GM12872 (cell line): Measurements from ENCODE around the gene ATPAF2.

Source experiments
- CTCF ChIP-seq: IDR thresholded peaks from 3 replicates; pipeline ENCODE4 v1.5.1; 2011; ENCODE audit warnings: low read depth, mild to moderate bottlenecking, low read length, moderate library complexity; ENCODE audit not compliant: insufficient read depth

ATPAF2 gene

GRCh38 chr17:18008496-18009268 lies 30.3 kb downstream of the ATPAF2 start:
- TF ChIP-seq CTCF, result no peak

DNA sequence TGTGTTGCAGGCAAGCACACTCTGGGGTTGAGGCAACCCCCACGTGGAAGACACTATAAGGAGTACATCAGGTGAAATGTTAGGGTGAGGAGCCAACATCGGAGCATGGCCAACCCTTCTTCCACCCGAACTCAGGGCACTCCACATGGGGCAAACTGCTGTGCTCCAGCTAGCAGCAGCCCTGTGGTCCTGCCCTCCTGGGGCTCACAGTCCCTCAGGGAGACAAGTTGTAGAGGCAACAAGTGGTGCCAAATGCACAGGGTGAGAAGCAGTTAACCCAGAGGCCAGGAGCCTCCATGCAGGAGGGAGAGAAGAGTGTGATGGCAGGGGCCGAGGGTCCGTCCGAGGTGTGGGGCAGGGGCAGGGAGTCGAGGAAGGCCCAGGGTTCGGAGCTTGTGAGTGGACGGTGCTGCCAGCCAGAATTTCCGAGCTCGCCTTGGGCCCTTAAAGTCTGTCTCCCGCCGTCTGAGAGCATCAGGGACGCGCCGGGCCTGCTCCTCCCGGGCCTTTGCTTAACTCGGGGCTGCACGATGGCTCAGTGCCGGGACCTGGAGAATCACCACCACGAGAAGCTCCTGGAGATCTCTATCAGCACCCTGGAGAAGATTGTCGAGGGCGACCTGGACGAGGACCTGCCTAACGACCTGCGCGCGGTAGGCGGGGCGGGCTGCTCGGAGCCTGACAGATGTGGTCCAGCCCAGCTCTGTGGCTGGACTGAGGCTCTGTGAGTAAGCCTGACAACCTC lies 32.3 kb downstream of the ATPAF2 start:
- no peak for TF ChIP-seq CTCF

GRCh38 chr17:18005496-18005895 lies 33.5 kb downstream of the ATPAF2 start:
- TF ChIP-seq CTCF, result no peak

- TF ChIP-seq CTCF, result peak; percentile 43; the same call in 2 of the 3 replicates
Observed at GRCh38 chr17:18004884-18005305, 34.1 kb downstream of the ATPAF2 start.

- TF ChIP-seq CTCF, result no peak
Observed at GRCh38 chr17:18004345-18004744, 34.6 kb downstream of the ATPAF2 start.

DNA sequence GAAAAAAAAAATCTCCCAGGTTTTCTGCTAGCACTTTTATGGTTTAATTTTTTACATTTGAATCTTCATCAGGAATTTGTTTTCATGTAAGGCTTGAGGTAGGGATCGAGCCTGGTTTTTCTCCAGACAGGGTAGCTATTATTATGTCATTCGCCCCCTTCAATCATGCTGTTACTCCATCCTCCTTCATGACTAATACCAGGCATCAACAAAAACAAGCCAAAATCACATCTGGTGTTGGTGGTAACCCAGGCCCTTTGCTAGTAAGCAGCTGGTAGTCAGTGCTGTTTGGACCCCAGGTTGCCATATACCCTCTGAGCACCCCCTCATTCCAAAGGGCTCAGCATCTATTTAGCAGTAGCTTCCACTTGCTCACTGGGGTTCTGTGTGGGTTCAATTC lies 36.8 kb downstream of the ATPAF2 start:
- TF ChIP-seq CTCF, result no peak

DNA sequence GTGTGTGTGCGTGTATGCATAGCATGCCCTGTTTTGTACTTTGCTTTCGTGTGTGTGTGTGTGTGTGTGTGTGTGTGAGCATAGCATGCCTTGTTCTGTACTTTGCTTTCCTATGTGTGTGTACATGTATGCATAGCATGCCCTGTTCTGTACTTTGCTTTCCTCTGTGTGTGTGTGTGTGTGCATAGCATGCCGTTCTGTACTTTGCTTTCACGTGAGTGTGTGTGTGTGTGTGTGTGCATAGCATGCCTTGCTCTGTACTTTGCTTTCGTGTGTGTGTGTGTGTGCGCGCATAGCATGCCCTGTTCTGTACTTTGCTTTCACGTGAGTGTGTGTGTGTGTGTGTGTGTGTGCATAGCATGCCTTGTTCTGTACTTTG lies 38.9 kb downstream of the ATPAF2 start:
- no peak for TF ChIP-seq CTCF
